ENCODE results near the gene ZDHHC16. TPM values are rescaled to one million over a fixed set of nuclear protein-coding genes. Genes with fewer than 3 reads are reported as not detected.
"Not testable (repeated sequence)": the region's sequence is repeated elsewhere in the genome, so short reads cannot be mapped to it uniquely, and the experiment has no call there.

Gene ZDHHC16
- total RNA-seq, 1 donor from 2014 or later, result 56.5 TPM

DNA sequence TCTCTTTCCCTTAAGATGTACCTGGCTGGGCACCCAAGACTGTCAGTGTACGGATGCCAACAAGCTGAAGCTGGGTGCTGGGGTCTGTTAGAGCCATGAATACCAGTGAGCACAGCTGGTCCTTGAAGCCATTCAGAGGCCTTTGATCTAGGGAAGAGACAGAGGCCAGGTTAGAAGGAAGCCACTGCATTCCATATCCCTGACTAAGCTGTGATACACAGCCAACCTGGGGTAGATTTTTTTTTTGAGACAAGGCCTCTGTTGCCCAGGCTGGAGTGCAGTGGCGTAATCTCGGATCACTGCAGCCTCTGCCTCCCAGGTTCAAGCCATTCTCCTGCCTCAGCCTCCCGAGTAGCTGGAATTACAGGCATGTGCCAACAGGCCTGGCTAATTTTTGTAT is 20.8 kb downstream of the ZDHHC16 start:
- Histone ChIP-seq H3K27ac (peak overlapping the region; percentile 25), H3K4me1 (peaks cover 33% of the 10 kb centered on the region), H3K4me3 (no peak overlapping the region), H3K36me3 (peaks cover 100% of the 10 kb centered on the region), H3K27me3 (ENCODE audit: low read depth) (no peaks in the 10 kb centered on the region), H3K9me3 (no peaks in the 10 kb centered on the region)
- intact Hi-C loops (cut with DNase I), result loop anchor here (10.0 kb wide), 1 partner anchor 88 kb away; no protein-coding TSS in a partner anchor
- ATAC-seq, result no peak
- no peak for DNase-seq
- TF ChIP-seq CTCF (IDR thresholded peaks at IDR 0.05), result no peak

DNA sequence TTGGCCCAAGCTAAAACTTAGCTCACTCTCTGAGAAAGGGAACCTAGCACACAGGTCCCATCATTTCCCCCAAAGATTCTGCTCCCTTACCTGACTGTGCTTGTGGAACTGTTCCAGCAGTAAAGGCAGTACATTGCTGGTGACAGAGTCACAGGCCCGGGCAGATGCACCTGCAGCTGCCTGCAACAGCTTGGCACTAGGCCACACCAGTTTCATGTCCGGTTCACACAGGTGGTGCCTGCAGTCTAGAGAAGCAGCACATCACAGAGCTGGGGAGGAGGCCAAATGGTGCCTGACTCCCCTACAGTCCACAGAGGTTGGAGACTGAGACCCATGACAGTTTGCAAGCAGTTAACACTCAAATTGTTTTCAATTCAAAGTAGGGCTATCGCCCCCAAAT is 22.2 kb downstream of the ZDHHC16 start:
- ATAC-seq, result no peak
- peaks cover 33% of the 10 kb centered on the region for H3K4me1 ChIP-seq
- intact Hi-C loops (cut with DNase I), result loop anchor here (10.0 kb wide), 1 partner anchor 87 kb away; no protein-coding TSS in a partner anchor
- peaks cover 100% of the 10 kb centered on the region for H3K36me3 ChIP-seq
- peak overlapping the region; percentile 80 for H3K27ac ChIP-seq
- no peak for TF ChIP-seq CTCF (IDR thresholded peaks at IDR 0.05)
- DNase-seq, result no peak
- H3K27me3 ChIP-seq (ENCODE audit: low read depth), result no peaks in the 10 kb centered on the region
- H3K9me3 ChIP-seq, result no peaks in the 10 kb centered on the region
- no peak overlapping the region for H3K4me3 ChIP-seq

GRCh38 chr10:97468781-97469180 is 22.8 kb downstream of the ZDHHC16 start:
- intact Hi-C loops (cut with DNase I), result loop anchor here (10.0 kb wide), 1 partner anchor 86 kb away; no protein-coding TSS in a partner anchor
- peak overlapping the region; percentile 80 for H3K27ac ChIP-seq

GRCh38 chr10:97474918-97475317 is 28.9 kb downstream of the ZDHHC16 start:
- ATAC-seq (no peak), DNase-seq (no peak)
- Histone ChIP-seq H3K4me1 (no peaks in the 10 kb centered on the region), H3K9me3 (no peaks in the 10 kb centered on the region), H3K27ac (no peak overlapping the region), H3K36me3 (peaks cover 97% of the 10 kb centered on the region), H3K4me3 (no peak overlapping the region), H3K27me3 (ENCODE audit: low read depth) (no peaks in the 10 kb centered on the region)
- intact Hi-C loops (cut with DNase I), result no loop called here
- no peak for TF ChIP-seq CTCF (IDR thresholded peaks at IDR 0.05)

More at GRCh38 chr10:97468781-97469180, 22.8 kb downstream of the ZDHHC16 start:
- not testable (repeated sequence) for H3K27me3 ChIP-seq (ENCODE audit: low read depth); H3K9me3 ChIP-seq; H3K4me3 ChIP-seq
- Histone ChIP-seq H3K36me3 (peaks cover 100% of the 10 kb centered on the region), H3K4me1 (peaks cover 27% of the 10 kb centered on the region)
- ATAC-seq (peak; percentile 91 to 93), DNase-seq (peak; percentile 82)

- no peaks in the 10 kb centered on the region for H3K9me3 ChIP-seq
- intact Hi-C loops (cut with DNase I), result no loop called here
- no peaks in the 10 kb centered on the region for H3K27me3 ChIP-seq (ENCODE audit: low read depth)
- no peak overlapping the region for H3K4me3 ChIP-seq
- H3K27ac ChIP-seq, result peak overlapping the region; percentile 33
- peak; percentile 89 to 90 for ATAC-seq
- no peak for TF ChIP-seq CTCF (IDR thresholded peaks at IDR 0.05)
- H3K36me3 ChIP-seq, result peaks cover 97% of the 10 kb centered on the region
- no peak for DNase-seq
- H3K4me1 ChIP-seq, result peaks cover 10% of the 10 kb centered on the region
These were observed 30.1 kb downstream of the ZDHHC16 start for GRCh38 chr10:97475936-97476594.

GRCh38 chr10:97479410-97479809 is 33.4 kb downstream of the ZDHHC16 start:
- DNase-seq; intact Hi-C loops (cut with DNase I); H3K27ac ChIP-seq; H3K4me3 ChIP-seq; H3K9me3 ChIP-seq; H3K27me3 ChIP-seq (ENCODE audit: low read depth): not testable (repeated sequence)
- Histone ChIP-seq H3K36me3 (peaks cover 88% of the 10 kb centered on the region), H3K4me1 (peaks cover 20% of the 10 kb centered on the region)
- peak in 1 of 2 donors; percentile 27 for ATAC-seq
